GM23338 (cell line): Measurements from ENCODE around the gene NARS2. TPM values are rescaled to one million over a fixed set of nuclear protein-coding genes. Genes with fewer than 3 reads are reported as not detected.

Experiments used
- ATAC-seq: fragments of 200-7000 bp; cut with Tn5 transposase; 3 replicates; pipeline ENCODE4 v1.9.1; 2020
- DNase-seq: peaks from one replicate; pipeline ENCODE4 v3.0.0-alpha.2; 2015; ENCODE audit warnings: low spot score
- H2AFZ ChIP-seq: fragments of 200-600 bp; sonication (generic); 2 replicates; pipeline ENCODE4 v1.8.0; 2016; ENCODE audit warnings: antibody characterized with exemption, mild to moderate bottlenecking, moderate library complexity
- H3F3A ChIP-seq: fragments of 200-600 bp; sonication (generic); replicated peaks from 2 replicates; pipeline ENCODE4 v1.8.0; 2017; ENCODE audit warnings: antibody characterized with exemption, mixed run types, low read depth
- H3K27ac ChIP-seq: fragments of 200-600 bp; sonication (generic); 2 replicates; pipeline ENCODE4 v1.6.1; 2016; ENCODE audit warnings: low read depth
- H3K27me3 ChIP-seq: fragments of 200-600 bp; sonication (generic); 2 replicates; pipeline ENCODE4 v1.8.0; 2016; ENCODE audit warnings: mild to moderate bottlenecking, mixed run types, moderate library complexity; ENCODE audit not compliant: insufficient read depth
- H3K36me3 ChIP-seq: fragments of 200-600 bp; sonication (generic); 2 replicates; pipeline ENCODE4 v1.8.0; 2016; ENCODE audit warnings: mild to moderate bottlenecking; ENCODE audit not compliant: insufficient read depth
- H3K4me1 ChIP-seq: fragments of 200-600 bp; sonication (generic); 2 replicates; pipeline ENCODE4 v1.8.0; 2016; ENCODE audit warnings: mild to moderate bottlenecking, moderate library complexity; ENCODE audit not compliant: insufficient read depth
- H3K4me2 ChIP-seq: fragments of 200-600 bp; sonication (generic); 2 replicates; pipeline ENCODE4 v1.7.1; 2017; ENCODE audit warnings: mixed run types
- H3K4me3 ChIP-seq: fragments of 200-600 bp; sonication (generic); 2 replicates; pipeline ENCODE4 v1.6.1; 2016; ENCODE audit warnings: mixed run types
- H3K79me2 ChIP-seq: fragments of 200-600 bp; sonication (generic); replicated peaks from 2 replicates; pipeline ENCODE4 v1.8.0; 2017; ENCODE audit warnings: mild to moderate bottlenecking; ENCODE audit not compliant: insufficient read depth
- H3K9me2 ChIP-seq: fragments of 200-600 bp; sonication (generic); 2 replicates; pipeline ENCODE4 v1.8.0; 2017; ENCODE audit not compliant: insufficient read depth
- H4K20me1 ChIP-seq: fragments of 200-600 bp; sonication (generic); replicated peaks from 2 replicates; pipeline ENCODE4 v1.8.0; 2017; ENCODE audit warnings: mild to moderate bottlenecking; ENCODE audit not compliant: insufficient read depth
- H3K27ac Mint-ChIP-seq: 2 replicates; pipeline ENCODE4 v1.8.0; 2020; ENCODE audit warnings: inconsistent platforms, mild to moderate bottlenecking, moderate library complexity, mixed read lengths
- H3K27me3 Mint-ChIP-seq: 3 replicates; pipeline ENCODE4 v1.8.0; 2022; ENCODE audit warnings: low read depth, mild to moderate bottlenecking, moderate library complexity, mixed read lengths, inconsistent platforms; ENCODE audit not compliant: insufficient read depth, poor library complexity
- H3K36me3 Mint-ChIP-seq: 3 replicates; pipeline ENCODE4 v1.8.0; 2021; ENCODE audit warnings: low read depth, mild to moderate bottlenecking, inconsistent platforms, moderate library complexity, mixed read lengths
- H3K4me1 Mint-ChIP-seq: 3 replicates; pipeline ENCODE4 v1.8.0; 2020; ENCODE audit warnings: mild to moderate bottlenecking, inconsistent platforms, mixed read lengths
- H3K4me3 Mint-ChIP-seq: 3 replicates; pipeline ENCODE4 v1.8.0; 2021; ENCODE audit warnings: moderate library complexity, mild to moderate bottlenecking, inconsistent platforms, mixed read lengths
- H3K9me3 Mint-ChIP-seq: 3 replicates; pipeline ENCODE4 v1.8.0; 2020; ENCODE audit warnings: moderate library complexity, mild to moderate bottlenecking, inconsistent platforms, mixed read lengths
- CREB1 ChIP-seq: fragments of 250-450 bp; sonication (Bioruptor Pico); IDR thresholded peaks from 2 replicates; pipeline ENCODE4 v1.5.0; 2020; ENCODE audit warnings: low read depth, mild to moderate bottlenecking, moderate library complexity
- NANOG ChIP-seq: IDR thresholded peaks from 2 replicates; pipeline ENCODE4 v1.6.1; 2016; ENCODE audit warnings: antibody characterized with exemption, borderline replicate concordance
- POLR2AphosphoS5 ChIP-seq: IDR thresholded peaks from 2 replicates; pipeline ENCODE4 v1.6.1; 2016; ENCODE audit warnings: antibody characterized with exemption, low read depth
- STAT1 ChIP-seq: IDR thresholded peaks from one replicate; pipeline ENCODE4 v1.6.1; 2016; ENCODE audit warnings: antibody characterized with exemption; ENCODE audit not compliant: unreplicated experiment
- ZNF114 ChIP-seq: fragments of 250-450 bp; sonication (Bioruptor Pico); IDR thresholded peaks from 2 replicates; pipeline ENCODE4 v1.5.0; 2020; ENCODE audit warnings: mild to moderate bottlenecking, moderate library complexity
- ZNF331 ChIP-seq: fragments of 250-450 bp; sonication (Bioruptor Pico); IDR thresholded peaks from 2 replicates; pipeline ENCODE4 v1.5.0; 2020; ENCODE audit warnings: low read depth, mild to moderate bottlenecking, moderate library complexity
- polyA plus RNA-seq: library from polyadenylated mRNA; unstranded; fragments of >200 nt; fragmentation: Nextera tagmentation; extraction: Ambion mirVana; gene quantifications from 2 replicates; pipeline ENCODE4 v1.2.1, GENCODE V29; 2016
- total RNA-seq: library from RNA; depleted of rRNA; stranded (reverse); fragments of >200 nt; shearing (Covaris generic); gene quantifications from 2 replicates; pipeline ENCODE4 v1.2.3, GENCODE V29; 2014
- TF ChIP-seq, protein P1 (sequence below): IDR thresholded peaks from 2 replicates; pipeline ENCODE4 v1.6.1; 2016; ENCODE audit warnings: antibody characterized with exemption
- TF ChIP-seq, protein P2 (sequence below), 2 experiments: fragments of 200-600 bp in 1 of 2; sonication (generic) in 1 of 2; conservative IDR thresholded peaks; 2 replicates each; pipeline versions ENCODE4 v1.5.1 to v1.6.1; 2016 to 2017; ENCODE audit warnings: antibody characterized with exemption in 2 of 2, low read depth in 2 of 2, mild to moderate bottlenecking in 2 of 2, moderate library complexity in 1 of 2

NARS2 gene
- total and polyA plus RNA-seq, 2 experiments from 2014 or later, result 45.7 to 62.0 TPM

DNA sequence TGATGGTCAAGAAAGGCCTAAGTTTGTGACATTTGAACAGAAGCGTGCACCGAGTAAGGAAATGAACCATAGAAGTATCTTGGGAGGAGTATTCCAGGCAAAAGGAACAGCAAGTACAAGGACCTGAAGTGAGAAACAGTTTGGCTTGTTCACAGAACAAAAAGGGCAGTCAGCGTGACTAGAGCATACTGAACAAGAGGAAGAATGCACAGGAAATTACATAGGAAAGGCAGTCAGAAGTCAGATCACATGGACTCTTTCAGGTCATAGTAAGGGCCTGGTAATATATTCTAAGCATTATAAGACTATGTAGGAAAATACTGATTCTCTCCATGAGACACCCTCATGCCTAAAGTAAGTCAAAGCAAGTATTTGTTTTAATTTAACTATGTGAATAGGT is 104.8 kb downstream of the NARS2 start:
- H3K9me3 Mint-ChIP-seq, result peaks cover 6% of the 10 kb centered on the region; the same call in 2 of the 3 replicates
- Histone ChIP-seq H3K4me1 (0 out of 2 replicates have a peak, but pooled peaks cover 5% of the 10 kb centered on the region), H3K4me3 (no peak overlapping the region), H4K20me1 (no peaks in the 10 kb centered on the region), H3K36me3 (peaks cover 6% of the 10 kb centered on the region; the same call in 1 of the 2 replicates), H3K9me2 (no peaks in the 10 kb centered on the region), H3K27me3 (no peaks in the 10 kb centered on the region), H3K79me2 (no peaks in the 10 kb centered on the region), H3K27ac (no peak overlapping the region; the same call in 1 of the 2 replicates), H3K4me2 (no peak overlapping the region), H2AFZ (no peak overlapping the region), H3F3A (no peaks in the 10 kb centered on the region)
- H3K27ac Mint-ChIP-seq, result peak overlapping the region; percentile 53
- DNase-seq, result no peak
- no peak for ATAC-seq
- TF ChIP-seq STAT1, result no peak
- TF ChIP-seq CREB1 (CRISPR knock-in tag), result no peak
- no peak for TF ChIP-seq POLR2AphosphoS5
- no peak for TF ChIP-seq ZNF114 (CRISPR knock-in tag)
- no peak for TF ChIP-seq ZNF331 (CRISPR knock-in tag)
- no peak for TF ChIP-seq NANOG
- TF ChIP-seq, protein P1, sequence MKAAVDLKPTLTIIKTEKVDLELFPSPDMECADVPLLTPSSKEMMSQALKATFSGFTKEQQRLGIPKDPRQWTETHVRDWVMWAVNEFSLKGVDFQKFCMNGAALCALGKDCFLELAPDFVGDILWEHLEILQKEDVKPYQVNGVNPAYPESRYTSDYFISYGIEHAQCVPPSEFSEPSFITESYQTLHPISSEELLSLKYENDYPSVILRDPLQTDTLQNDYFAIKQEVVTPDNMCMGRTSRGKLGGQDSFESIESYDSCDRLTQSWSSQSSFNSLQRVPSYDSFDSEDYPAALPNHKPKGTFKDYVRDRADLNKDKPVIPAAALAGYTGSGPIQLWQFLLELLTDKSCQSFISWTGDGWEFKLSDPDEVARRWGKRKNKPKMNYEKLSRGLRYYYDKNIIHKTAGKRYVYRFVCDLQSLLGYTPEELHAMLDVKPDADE, result no peak
- peaks cover 12% of the 10 kb centered on the region for H3K4me1 Mint-ChIP-seq
- H3K4me3 Mint-ChIP-seq, result no peak overlapping the region
- no peaks in the 10 kb centered on the region for H3K27me3 Mint-ChIP-seq
- peaks cover 31% of the 10 kb centered on the region for H3K36me3 Mint-ChIP-seq

DNA sequence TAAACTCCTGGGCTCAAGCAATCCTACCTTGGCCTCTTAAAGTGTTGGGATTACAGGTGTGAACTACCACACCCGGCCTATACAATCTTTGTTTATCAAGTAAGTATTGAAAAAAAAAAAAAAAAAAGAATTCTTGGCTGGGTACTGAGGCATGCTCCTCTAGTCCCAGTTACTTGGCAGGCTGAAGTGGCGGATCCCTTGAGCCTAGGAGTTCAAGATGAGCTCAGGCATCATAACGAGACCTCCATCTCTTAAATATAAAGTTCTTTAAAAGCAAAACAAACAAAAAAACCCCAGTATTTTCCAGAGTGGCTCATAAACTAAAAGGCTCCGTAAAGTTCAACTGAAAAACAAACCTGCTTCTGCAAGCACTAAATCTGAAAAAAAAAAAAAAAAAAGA is 106.7 kb downstream of the NARS2 start:
- H3K27me3 Mint-ChIP-seq, result peaks cover 4% of the 10 kb centered on the region
- no peaks in the 10 kb centered on the region for H3K79me2 ChIP-seq
- no peak overlapping the region for H3K27ac ChIP-seq
- no peak overlapping the region for H2AFZ ChIP-seq
- ATAC-seq, result no peak
- H3K4me3 ChIP-seq, result no peak overlapping the region
- DNase-seq, result no peak
- H3K27ac Mint-ChIP-seq, result no peak overlapping the region
- peaks cover 46% of the 10 kb centered on the region for H3K36me3 Mint-ChIP-seq
- H3K36me3 ChIP-seq, result peaks cover 14% of the 10 kb centered on the region
- H3K9me3 Mint-ChIP-seq, result peaks cover 6% of the 10 kb centered on the region; the same call in 2 of the 3 replicates
- no peak overlapping the region for H3K4me3 Mint-ChIP-seq
- H3K4me1 ChIP-seq, result 0 out of 2 replicates have a peak, but pooled peaks cover 5% of the 10 kb centered on the region
- no peaks in the 10 kb centered on the region for H4K20me1 ChIP-seq
- no peaks in the 10 kb centered on the region for H3K9me2 ChIP-seq
- TF ChIP-seq POLR2AphosphoS5 (no peak), CREB1 (CRISPR knock-in tag) (no peak), ZNF331 (CRISPR knock-in tag) (no peak), NANOG (no peak)
- TF ChIP-seq, protein P1, result no peak
- TF ChIP-seq, protein P2, sequence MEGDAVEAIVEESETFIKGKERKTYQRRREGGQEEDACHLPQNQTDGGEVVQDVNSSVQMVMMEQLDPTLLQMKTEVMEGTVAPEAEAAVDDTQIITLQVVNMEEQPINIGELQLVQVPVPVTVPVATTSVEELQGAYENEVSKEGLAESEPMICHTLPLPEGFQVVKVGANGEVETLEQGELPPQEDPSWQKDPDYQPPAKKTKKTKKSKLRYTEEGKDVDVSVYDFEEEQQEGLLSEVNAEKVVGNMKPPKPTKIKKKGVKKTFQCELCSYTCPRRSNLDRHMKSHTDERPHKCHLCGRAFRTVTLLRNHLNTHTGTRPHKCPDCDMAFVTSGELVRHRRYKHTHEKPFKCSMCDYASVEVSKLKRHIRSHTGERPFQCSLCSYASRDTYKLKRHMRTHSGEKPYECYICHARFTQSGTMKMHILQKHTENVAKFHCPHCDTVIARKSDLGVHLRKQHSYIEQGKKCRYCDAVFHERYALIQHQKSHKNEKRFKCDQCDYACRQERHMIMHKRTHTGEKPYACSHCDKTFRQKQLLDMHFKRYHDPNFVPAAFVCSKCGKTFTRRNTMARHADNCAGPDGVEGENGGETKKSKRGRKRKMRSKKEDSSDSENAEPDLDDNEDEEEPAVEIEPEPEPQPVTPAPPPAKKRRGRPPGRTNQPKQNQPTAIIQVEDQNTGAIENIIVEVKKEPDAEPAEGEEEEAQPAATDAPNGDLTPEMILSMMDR (conservative IDR thresholded peaks at IDR 0.05; ENCODE audit: low read depth in 2 of 2), result no peak
- no peaks in the 10 kb centered on the region for H3K27me3 ChIP-seq
- H3K4me1 Mint-ChIP-seq, result peaks cover 12% of the 10 kb centered on the region
- no peaks in the 10 kb centered on the region for H3F3A ChIP-seq
- H3K4me2 ChIP-seq, result no peak overlapping the region
